ENCODE data around the gene ATG16L1.

GRCh38 chr2:233234996-233235395, 16.5 kb upstream of the ATG16L1 start:
- TF ChIP-seq CTCF (IDR thresholded peaks at IDR 0.05) (no peak), POLR2A (IDR thresholded peaks at IDR 0.05) (no peak)
